ENCODE results near the gene HRG.
"Not testable (repeated sequence)": the region's sequence is repeated elsewhere in the genome, so short reads cannot be mapped to it uniquely, and the experiment has no call there.

DNA sequence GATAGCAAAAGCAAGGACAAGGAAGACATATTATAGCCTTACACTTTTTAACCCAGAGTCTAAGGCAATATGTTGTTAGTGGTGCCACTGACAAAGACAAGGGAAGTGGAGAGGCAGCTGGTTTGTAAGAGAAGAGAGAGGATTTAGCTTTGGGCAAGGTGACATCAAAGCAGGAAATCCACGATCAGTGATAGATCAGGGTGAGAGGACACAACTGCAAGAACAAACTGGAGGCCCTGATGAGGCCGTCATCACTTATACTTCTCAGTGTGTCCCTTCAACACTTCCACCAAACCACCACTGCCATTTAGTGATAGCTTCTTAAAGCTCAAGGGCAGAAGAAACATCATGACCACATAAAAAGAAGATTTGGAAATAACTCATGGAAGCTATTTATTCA, 20.7 kb downstream of the HRG start:
- TF ChIP-seq, protein P1, sequence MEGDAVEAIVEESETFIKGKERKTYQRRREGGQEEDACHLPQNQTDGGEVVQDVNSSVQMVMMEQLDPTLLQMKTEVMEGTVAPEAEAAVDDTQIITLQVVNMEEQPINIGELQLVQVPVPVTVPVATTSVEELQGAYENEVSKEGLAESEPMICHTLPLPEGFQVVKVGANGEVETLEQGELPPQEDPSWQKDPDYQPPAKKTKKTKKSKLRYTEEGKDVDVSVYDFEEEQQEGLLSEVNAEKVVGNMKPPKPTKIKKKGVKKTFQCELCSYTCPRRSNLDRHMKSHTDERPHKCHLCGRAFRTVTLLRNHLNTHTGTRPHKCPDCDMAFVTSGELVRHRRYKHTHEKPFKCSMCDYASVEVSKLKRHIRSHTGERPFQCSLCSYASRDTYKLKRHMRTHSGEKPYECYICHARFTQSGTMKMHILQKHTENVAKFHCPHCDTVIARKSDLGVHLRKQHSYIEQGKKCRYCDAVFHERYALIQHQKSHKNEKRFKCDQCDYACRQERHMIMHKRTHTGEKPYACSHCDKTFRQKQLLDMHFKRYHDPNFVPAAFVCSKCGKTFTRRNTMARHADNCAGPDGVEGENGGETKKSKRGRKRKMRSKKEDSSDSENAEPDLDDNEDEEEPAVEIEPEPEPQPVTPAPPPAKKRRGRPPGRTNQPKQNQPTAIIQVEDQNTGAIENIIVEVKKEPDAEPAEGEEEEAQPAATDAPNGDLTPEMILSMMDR (IDR thresholded peaks at IDR 0.05) = not testable (repeated sequence)
- not testable (repeated sequence) for TF ChIP-seq POLR2A, EP300 (IDR thresholded peaks at IDR 0.05)
